WI38 (cell line): Measurements from ENCODE around the gene ZNF496.

Source experiments
- H3K4me3 ChIP-seq: 2 replicates; pipeline ENCODE4 v1.5.1; 2011; ENCODE audit warnings: low read depth, mild to moderate bottlenecking, control low read depth, low read length
- TF ChIP-seq, protein P1 (sequence below): IDR thresholded peaks from 2 replicates; pipeline ENCODE4 v1.5.1; 2012; ENCODE audit warnings: low read depth, mild to moderate bottlenecking, control low read depth, low read length

Gene ZNF496

GRCh38 chr1:247338723-247339275 lies 7.1 kb upstream of the ZNF496 start:
- TF ChIP-seq, protein P1, sequence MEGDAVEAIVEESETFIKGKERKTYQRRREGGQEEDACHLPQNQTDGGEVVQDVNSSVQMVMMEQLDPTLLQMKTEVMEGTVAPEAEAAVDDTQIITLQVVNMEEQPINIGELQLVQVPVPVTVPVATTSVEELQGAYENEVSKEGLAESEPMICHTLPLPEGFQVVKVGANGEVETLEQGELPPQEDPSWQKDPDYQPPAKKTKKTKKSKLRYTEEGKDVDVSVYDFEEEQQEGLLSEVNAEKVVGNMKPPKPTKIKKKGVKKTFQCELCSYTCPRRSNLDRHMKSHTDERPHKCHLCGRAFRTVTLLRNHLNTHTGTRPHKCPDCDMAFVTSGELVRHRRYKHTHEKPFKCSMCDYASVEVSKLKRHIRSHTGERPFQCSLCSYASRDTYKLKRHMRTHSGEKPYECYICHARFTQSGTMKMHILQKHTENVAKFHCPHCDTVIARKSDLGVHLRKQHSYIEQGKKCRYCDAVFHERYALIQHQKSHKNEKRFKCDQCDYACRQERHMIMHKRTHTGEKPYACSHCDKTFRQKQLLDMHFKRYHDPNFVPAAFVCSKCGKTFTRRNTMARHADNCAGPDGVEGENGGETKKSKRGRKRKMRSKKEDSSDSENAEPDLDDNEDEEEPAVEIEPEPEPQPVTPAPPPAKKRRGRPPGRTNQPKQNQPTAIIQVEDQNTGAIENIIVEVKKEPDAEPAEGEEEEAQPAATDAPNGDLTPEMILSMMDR, result no peak
- H3K4me3 ChIP-seq, result no peak overlapping the region

- no peak overlapping the region for H3K4me3 ChIP-seq
- TF ChIP-seq, protein P1, result no peak
Observed at GRCh38 chr1:247337961-247338360, 6.3 kb upstream of the ZNF496 start.

- TF ChIP-seq, protein P1, result no peak
- H3K4me3 ChIP-seq, result no peak overlapping the region
Observed at GRCh38 chr1:247337250-247337746, 5.6 kb upstream of the ZNF496 start.

DNA sequence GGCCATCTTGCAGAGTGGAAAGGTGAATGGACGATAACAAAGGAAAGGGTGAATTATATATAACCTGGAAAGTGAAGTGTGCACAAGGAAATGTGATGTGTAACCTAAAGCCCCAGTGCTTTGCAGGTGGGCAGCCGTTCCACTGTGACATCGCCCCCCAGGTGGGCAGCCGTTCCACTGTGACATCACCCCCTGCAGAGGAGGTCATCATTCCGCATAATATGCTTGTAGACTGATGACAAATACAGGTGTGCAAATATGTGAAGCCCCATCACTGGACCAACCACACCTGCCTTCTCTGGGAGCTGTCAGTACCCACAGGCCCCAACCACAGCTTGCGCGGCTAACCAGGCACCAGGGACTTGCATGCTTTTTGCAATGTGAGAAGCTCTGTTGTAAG lies 4.7 kb upstream of the ZNF496 start:
- H3K4me3 ChIP-seq, result no peak overlapping the region
- TF ChIP-seq, protein P1, result no peak

DNA sequence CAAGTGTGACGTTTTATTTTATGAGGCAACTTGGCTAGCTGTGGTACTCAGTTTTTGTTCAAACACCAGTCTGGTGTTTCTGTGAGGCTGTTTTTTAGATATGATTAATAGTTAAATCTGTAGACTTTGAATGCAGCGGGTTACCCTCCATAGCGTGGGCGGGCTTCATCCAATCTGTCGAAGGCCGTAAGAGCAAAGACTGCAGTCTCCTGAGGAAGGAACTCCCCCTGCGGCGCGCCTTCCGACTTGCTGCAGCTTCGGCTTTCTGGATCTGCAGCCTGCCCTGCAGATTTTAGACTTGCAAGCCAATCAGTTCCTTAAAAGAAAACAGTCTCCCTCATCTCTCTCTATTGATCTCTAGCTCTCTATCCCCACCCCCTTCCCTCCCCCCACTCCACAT lies 4.2 kb upstream of the ZNF496 start:
- TF ChIP-seq, protein P1, result no peak
- no peak overlapping the region for H3K4me3 ChIP-seq

DNA sequence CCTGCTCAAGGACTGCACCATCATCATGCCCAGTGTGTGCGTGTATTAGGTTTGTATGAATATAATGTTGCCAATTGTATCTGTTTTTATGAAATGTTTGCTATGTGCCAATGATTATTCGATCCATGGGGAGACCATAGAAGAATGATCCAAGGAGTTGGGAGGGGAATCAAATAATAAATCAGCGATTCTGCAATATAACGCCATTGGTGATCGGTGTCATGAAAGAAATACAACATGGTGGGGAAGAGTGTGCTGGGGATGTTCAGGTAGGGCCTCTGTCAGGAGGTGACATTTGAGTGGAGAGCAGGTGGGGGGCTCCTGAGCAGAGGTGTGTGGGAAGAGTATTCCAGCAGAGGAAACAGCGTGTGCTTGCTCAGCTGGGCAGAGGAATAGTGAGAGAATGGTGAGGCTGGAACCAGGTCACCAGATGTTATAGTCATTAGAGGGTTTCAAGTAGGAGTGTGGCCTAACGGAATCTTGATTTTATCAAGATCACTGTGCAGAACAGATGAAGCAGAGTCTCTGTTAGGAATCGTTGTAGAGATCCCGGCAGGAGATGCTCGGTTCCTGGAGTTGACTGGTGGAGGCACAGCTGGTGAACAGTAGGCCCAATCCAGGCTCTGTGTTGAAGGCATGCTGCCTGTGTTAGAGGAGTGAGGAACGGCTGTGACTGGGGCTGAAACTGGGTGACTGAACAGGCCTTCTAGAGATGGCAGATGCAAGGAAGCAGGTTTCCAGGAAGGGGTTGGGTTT lies 2.9 kb upstream of the ZNF496 start:
- H3K4me3 ChIP-seq, result no peak overlapping the region
- TF ChIP-seq, protein P1, result no peak
